ENCODE measurements around the gene PFKFB3.
A peak's percentile ranks its signal among the peaks of the same experiment; 100 is the strongest.

PFKFB3 gene

DNA sequence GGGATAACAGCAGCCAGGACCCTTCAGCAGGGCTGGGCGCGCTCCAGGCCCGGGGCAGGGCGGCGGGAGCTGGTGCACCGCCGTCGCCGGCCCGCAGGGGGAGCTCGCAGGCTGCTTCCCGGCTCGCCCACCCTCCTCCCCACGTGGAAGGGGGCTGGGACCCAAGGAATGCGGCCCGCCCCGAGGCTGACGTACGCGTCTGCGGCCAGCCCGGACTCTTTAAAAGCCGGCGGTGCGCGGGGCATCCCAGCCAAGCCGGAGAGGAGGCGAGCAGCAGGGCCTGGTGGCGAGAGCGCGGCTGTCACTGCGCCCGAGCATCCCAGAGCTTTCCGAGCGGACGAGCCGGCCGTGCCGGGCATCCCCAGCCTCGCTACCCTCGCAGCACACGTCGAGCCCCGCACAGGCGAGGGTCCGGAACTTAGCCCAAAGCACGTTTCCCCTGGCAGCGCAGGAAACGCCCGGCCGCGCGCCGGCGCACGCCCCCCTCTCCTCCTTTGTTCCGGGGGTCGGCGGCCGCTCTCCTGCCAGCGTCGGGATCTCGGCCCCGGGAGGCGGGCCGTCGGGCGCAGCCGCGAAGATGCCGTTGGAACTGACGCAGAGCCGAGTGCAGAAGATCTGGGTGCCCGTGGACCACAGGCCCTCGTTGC is at the start of gene PFKFB3 (continued):
- TF ChIP-seq RBAK (tag by site-specific recombination; IDR thresholded peaks at IDR 0.05) (no peak), HOXC10 (CRISPR knock-in tag; IDR thresholded peaks at IDR 0.05) (0 out of 2 replicates have a peak, but pooled peaks have one; percentile 45), ZNF280C (tag by site-specific recombination; IDR thresholded peaks at IDR 0.05) (no peak), ZNF335 (tag by site-specific recombination; conservative IDR thresholded peaks at IDR 0.05) (peak; percentile 92), ZNF707 (tag by site-specific recombination; IDR thresholded peaks at IDR 0.05) (no peak), OVOL3 (tag by site-specific recombination; IDR thresholded peaks at IDR 0.05) (0 out of 2 replicates have a peak, but pooled peaks have one; percentile 33), REST (tag by site-specific recombination; IDR thresholded peaks at IDR 0.05) (no peak; the same call in 1 of the 2 replicates), ZNF248 (tag by site-specific recombination; IDR thresholded peaks at IDR 0.05) (no peak), ZNF560 (tag by site-specific recombination; IDR thresholded peaks at IDR 0.05; ENCODE audit: borderline replicate concordance) (no peak), ZNF571 (tag by site-specific recombination; IDR thresholded peaks at IDR 0.05) (no peak), ZNF664 (tag by site-specific recombination; IDR thresholded peaks at IDR 0.05) (no peak), ZNF654 (tag by site-specific recombination; IDR thresholded peaks at IDR 0.05; ENCODE audit: low read depth) (peak; percentile 24), ZNF660 (tag by site-specific recombination; IDR thresholded peaks at IDR 0.05) (peak; percentile 93), GLIS1 (tag by site-specific recombination; IDR thresholded peaks at IDR 0.05) (peak; percentile 47), ZNF274 (IDR thresholded peaks at IDR 0.05; ENCODE audit: low read length) (no peak), ZNF274 (tag by site-specific recombination; IDR thresholded peaks at IDR 0.05; ENCODE audit: borderline replicate concordance) (no peak), WT1 (tag by site-specific recombination; IDR thresholded peaks at IDR 0.05) (peak; percentile 50; the same call in 1 of the 2 replicates), ZNF114 (tag by site-specific recombination; IDR thresholded peaks at IDR 0.05) (no peak), ZBTB11 (tag by site-specific recombination; conservative IDR thresholded peaks at IDR 0.05; ENCODE audit: low read depth) (peak; percentile 56; the same call in 1 of the 2 replicates), ZNF132 (tag by site-specific recombination; IDR thresholded peaks at IDR 0.05; ENCODE audit: borderline replicate concordance) (no peak), ZIC2 (tag by site-specific recombination; IDR thresholded peaks at IDR 0.05) (no peak), KLF16 (tag by site-specific recombination; IDR thresholded peaks at IDR 0.05) (peak; percentile 95), ZNF24 (tag by site-specific recombination; IDR thresholded peaks at IDR 0.05) (peak; percentile 77; the same call in 1 of the 2 replicates), HIC1 (tag by site-specific recombination; IDR thresholded peaks at IDR 0.05) (peak; percentile 72), PRDM1 (tag by site-specific recombination; IDR thresholded peaks at IDR 0.05) (no peak), ZNF202 (tag by site-specific recombination; IDR thresholded peaks at IDR 0.05; ENCODE audit: borderline replicate concordance) (no peak), SCRT2 (tag by site-specific recombination; IDR thresholded peaks at IDR 0.05) (no peak)
- TF ChIP-seq, protein P1, sequence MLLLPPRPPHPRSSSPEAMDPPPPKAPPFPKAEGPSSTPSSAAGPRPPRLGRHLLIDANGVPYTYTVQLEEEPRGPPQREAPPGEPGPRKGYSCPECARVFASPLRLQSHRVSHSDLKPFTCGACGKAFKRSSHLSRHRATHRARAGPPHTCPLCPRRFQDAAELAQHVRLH (tag by site-specific recombination; IDR thresholded peaks at IDR 0.05): 0 out of 2 replicates have a peak, but pooled peaks have one; percentile 30
